ENCODE results near the gene SLC2A5. TPM values are rescaled to one million over a fixed set of nuclear protein-coding genes. Genes with fewer than 3 reads are reported as not detected.

Gene SLC2A5
- total RNA-seq, 4 donors from 2014 or later = 0.32 to 7.9 (median 2.3) TPM

DNA sequence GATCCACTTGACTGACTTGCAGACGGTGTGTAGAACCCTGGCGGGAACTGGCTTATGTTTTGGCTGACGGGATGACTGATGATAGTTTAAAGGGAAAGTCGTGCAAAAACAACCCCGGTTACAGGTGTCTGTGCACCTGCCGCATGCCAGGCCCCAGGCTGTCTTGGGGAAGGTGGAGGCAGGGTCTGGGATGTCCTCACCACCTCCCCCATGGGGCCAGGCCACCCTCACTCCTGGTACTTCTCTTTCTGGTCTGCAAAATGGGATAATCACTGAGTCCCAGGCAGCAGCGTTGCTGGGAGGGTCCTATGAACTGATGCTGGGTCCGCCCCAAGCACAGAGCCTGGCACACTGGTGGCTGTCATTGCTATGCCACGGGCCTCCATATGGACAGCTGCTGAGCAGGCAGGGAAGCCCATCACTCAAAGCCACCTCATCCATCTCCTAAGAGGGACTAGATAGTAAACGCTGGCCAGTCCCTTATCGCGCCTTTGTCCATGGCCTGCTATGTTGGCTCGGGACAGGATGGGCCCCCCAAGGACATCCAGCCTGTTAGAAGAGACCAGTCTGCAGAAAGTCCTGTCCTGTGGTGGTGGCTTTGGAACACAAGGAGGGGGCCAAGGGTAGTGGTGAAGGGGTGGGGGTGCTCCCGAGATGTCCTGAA, 28.2 kb downstream of the SLC2A5 start:
- ATAC-seq (ENCODE audit: low FRiP score) (no peak), DNase-seq (ENCODE audit: low spot score) (no peak)
- TF ChIP-seq, protein P1, sequence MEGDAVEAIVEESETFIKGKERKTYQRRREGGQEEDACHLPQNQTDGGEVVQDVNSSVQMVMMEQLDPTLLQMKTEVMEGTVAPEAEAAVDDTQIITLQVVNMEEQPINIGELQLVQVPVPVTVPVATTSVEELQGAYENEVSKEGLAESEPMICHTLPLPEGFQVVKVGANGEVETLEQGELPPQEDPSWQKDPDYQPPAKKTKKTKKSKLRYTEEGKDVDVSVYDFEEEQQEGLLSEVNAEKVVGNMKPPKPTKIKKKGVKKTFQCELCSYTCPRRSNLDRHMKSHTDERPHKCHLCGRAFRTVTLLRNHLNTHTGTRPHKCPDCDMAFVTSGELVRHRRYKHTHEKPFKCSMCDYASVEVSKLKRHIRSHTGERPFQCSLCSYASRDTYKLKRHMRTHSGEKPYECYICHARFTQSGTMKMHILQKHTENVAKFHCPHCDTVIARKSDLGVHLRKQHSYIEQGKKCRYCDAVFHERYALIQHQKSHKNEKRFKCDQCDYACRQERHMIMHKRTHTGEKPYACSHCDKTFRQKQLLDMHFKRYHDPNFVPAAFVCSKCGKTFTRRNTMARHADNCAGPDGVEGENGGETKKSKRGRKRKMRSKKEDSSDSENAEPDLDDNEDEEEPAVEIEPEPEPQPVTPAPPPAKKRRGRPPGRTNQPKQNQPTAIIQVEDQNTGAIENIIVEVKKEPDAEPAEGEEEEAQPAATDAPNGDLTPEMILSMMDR (IDR thresholded peaks at IDR 0.05) = no peak

DNA sequence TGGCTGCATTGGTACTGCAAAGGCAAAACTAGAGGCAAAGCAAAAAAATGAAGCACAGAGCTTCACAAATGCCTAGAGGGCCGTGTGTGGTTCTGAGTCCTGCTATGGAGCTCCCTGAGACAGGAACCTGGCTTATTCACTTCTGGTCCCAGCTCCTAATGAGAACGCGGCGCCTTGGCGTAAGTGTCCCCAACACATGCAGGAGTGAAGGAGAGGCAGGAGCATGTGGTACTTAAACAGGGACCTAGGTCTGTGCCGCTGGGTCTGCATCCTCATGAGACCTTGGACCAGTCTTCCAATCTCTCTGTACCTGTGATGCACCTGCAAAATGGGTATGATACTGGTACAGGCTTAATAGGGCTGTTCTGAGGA, 28.8 kb downstream of the SLC2A5 start:
- TF ChIP-seq, protein P1 (IDR thresholded peaks at IDR 0.05) = no peak
- ATAC-seq (ENCODE audit: low FRiP score) (no peak), DNase-seq (ENCODE audit: low spot score) (no peak)

DNA sequence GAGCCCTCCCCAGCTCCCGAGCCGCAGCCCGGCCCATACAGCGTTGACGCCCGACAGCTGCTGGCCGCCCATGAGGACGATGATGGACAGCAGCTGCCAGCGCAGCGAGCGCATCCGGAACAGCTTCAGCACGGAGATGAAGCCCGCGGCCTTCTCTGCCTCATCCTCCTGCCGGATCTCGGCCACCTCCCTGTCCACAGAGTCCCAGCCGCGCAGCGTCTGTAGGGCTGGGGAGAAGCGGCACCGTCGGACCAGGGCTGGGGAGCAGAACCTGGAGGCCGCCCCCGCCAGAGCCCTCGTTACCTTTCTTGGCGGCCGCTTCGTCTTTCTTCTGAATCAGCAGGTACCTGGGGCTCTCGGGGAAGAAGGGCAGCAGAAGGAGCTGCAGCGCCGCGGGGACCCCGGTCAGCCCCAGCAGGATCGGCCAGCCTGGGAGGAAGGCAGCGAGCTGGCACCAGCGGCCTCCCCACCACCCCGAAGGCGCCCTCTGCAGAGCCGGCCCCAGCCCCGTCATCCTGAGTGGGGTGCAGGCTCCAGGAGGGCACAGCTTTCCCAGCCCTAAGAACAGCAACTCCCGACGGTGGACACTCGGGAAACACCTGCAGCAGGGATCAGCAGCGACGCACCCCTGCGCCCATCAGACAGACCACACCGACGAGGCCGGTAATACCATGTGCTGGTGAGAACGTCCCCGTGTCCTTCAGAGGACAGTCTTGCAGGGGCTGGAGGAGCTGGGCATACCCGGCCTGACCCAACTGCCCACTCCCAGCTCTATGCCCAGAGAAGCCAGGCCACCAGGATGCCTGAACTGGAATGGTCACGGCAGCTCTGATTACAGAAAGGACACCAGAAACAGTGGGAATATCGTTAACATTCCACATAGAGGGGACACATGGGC, 29.4 kb downstream of the SLC2A5 start:
- DNase-seq (ENCODE audit: low spot score) (no peak), ATAC-seq (ENCODE audit: low FRiP score) (no peak)
- TF ChIP-seq, protein P1 (IDR thresholded peaks at IDR 0.05) = no peak

DNA sequence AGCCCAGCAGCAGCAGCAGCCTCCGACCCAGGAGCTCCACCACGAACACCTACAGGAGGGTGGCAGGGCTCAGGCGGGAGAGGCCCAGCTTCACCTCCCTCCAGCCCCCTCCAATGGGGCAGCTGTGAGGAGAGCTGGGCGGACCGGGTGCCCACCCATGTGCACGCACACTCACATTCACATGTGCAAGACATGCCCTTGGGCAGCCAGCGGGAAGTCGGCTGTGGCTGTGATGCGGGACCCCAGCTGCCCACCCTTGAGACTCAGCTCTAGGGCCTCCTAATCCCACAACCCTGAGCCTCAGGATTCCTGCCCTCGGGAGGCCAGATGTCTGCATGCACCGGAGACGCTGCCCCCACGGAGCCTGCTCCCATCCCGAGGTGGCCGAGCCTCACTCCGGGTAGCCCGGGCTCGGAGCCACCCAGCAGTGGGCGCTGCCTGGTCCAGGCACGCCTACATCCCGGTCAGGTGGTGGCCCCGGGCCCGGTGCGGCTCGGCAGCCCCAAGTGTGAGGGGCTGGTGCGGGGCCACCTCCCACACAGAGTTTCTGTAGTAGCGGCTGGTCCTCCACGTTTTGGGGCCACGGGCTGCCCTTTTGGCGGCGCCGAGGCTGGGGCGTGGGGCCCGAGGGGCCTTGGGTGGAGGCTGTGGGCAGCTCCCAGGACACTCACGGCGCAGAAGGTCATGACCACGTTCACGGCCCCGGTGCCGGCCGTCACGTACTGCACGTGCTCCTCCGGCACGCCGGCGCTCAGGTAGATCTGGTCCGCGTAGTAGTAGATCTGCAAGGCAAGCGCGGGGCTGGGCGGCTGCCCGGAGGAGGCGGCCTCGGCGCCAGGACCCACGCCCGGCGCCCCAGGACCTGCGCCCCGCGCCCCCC, 30.3 kb downstream of the SLC2A5 start:
- TF ChIP-seq, protein P1 (IDR thresholded peaks at IDR 0.05) = no peak
- ATAC-seq (ENCODE audit: low FRiP score) (peak; percentile 36), DNase-seq (ENCODE audit: low spot score) (no peak)

DNA sequence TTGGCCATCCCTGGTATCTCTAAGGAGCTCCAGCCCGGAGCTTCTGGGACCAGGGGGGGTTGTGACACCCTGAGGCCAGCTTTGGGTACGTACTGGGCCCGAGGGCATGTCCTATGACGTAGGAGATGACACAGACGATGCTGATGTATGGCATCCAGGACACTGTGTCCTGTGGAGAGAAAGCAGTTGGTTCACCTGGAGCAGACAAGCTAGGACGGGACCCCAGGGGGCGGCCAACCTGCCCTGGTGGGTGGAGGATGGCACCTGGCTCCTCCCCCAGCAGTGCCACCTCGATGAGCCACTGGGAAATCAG, 31.1 kb downstream of the SLC2A5 start:
- DNase-seq (ENCODE audit: low spot score) = no peak
- TF ChIP-seq, protein P1 (IDR thresholded peaks at IDR 0.05) = no peak
- no peak for ATAC-seq (ENCODE audit: low FRiP score)

DNA sequence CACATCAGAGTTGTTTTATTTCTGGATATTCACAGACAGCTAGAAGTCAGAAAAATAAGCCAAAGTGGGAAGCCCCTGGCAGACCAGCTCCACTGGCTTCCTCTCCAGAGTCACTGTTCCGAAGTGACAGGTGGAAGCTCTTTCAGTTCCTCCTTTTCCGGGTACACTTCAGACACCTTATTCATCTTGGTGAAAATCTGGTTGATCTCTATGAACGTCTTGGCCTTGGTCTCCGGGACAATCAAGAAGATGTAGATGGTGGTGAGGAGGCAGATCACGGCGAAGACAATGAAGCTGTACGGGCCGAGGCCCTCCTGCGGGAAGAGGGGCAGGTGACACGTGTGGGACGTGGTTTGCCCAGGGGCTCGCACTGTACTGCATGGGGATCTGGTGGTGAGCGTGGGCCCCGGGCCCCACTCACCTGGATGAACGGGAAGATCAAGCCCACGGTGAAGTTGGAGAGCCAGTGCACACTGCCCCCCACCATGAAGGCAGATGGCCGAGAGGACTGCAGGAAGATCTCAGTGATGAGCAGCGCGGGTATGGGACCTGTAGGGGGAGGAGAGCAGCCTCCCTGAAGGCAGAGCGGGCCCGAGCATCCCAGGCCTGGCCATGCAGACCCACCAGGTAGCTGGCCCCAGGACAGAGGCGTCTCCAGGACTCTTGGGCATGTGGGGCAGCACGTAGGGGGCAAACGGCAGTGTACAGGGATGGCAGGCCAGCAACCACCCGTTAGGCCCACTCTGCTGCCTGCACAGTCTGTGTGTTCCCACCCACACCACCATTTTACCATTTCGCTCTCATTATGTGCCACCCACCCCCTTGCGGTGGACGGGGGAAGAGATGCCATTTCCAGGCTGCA, 31.7 kb downstream of the SLC2A5 start:
- ATAC-seq (ENCODE audit: low FRiP score) (no peak), DNase-seq (ENCODE audit: low spot score) (no peak)
- TF ChIP-seq, protein P1 (IDR thresholded peaks at IDR 0.05) = no peak
